CD1c-positive myeloid dendritic cell (primary cell): Measurements from ENCODE around the gene SRXN1.
"Not testable (repeated sequence)": the region's sequence is repeated elsewhere in the genome, so short reads cannot be mapped to it uniquely, and the experiment has no call there.

Experiments used
- DNase-seq: peaks from one replicate; pipeline ENCODE4 v3.0.0-alpha.2; 2016; ENCODE audit errors: extremely low spot score

Gene SRXN1

DNA sequence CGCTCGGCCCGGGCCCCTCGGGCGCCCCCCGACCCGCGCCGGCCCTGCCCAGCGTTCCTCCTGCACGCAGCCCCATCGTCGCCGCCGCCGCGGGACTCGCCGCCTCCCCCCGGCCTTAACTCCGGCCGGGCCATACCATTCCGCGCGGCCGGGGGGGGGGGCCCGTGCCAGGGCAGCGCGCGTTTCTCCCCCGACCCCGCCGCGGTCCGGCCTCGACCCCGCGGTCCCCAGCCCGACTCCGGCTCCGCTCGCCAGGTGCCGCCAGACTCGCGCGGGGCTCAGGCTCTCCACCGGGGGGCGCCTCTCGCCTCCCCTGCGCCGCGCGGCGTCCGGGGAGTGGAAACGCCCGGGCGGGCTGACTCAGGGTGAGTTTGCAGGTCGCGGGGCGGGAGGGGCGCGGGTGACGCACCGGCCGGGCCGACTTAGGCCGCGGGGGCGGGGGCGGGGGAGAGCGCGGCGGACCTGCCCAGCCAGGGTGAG, at the start of gene SRXN1:
SRXN1 (minus strand) TSS at position 91 of the 480 bp plus-strand sequence; CDS start at position 76, 15 bp downstream.
- DNase-seq: peak; percentile 96

DNA sequence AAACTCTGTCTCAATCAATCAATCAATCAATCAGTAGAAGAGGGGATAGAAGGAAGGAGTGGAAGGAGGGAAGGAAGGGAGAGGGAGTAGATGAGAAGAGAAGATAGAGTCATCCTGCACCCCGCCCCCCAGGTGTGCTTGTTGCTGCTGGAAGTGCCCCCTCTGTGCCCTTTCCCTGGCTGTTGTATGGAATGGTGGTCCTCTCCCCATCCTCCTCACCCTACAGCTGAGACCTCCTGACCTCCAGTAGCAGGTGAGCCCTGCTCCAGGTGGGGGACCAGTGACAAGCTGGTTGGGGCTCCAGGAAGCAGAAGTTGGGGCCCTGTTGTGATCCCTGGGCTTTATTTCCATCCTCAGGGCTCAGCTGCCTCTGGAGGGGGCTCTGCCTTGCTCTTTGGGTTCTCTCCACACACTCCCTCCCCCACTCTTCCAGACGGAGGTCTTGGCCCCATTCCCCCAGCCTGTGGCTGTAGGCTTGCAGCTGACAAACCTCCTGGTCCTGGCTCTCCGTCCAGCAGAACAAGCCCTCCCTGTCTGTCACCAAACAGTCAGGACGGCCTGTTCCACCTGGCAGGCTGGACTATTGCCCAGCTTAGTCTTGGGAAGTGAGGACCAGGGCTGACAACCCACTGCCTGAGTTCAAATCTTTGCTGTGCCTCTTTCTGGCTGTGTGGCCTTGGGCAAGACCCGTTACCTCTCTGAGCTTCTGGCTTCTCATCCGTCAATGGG, 48.6 kb upstream of the SRXN1 start:
- no peak for DNase-seq

GRCh38 chr20:699811-700338, 46.9 kb upstream of the SRXN1 start:
- DNase-seq: no peak

- DNase-seq: no peak
Measured at GRCh38 chr20:699342-699741, 46.3 kb upstream of the SRXN1 start.

GRCh38 chr20:698276-698675, 45.3 kb upstream of the SRXN1 start:
- no peak for DNase-seq

DNA sequence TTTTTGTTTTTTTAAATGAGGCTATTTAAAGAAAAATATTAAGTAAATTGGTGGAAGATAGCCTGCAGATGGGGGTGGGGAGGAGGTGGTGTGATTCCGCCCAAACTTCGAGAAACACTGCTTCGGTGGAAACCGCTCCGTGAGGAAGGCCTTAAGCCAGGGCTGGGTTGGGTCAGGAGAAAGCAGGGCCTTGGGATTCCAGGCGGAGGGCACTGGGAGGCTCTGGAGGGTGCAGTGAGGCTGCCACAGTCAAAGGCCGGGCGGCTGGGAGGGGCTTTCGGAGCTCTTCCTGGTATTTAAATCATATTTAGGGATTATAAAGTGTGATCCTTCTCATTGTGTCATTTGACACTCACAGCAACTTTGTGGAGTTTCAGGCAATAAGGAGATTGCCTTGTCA, 44.8 kb upstream of the SRXN1 start:
- DNase-seq: no peak

- no peak for DNase-seq
Measured at GRCh38 chr20:695165-695866, 42.3 kb upstream of the SRXN1 start.

DNA sequence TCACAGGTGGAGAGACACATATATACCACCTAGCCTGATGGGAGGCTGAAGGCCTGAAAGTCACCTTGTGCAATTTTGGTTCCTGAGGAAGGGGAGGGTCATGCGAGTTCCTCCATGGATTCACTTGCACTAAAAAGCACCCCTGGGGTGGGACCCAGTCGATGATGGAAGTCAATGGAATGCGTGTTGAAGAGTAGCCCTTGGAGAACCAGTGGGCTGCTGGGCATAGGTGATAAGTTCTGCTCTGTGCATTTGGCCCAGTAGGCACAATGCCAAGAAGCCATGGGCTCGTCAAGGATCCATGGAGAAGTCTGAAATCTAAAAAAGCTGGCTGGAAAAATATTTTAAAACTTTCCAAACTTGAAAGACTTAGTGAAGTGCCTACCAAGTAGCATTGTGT, 41.5 kb upstream of the SRXN1 start:
- DNase-seq: no peak

GRCh38 chr20:693786-694185, 40.8 kb upstream of the SRXN1 start:
- not testable (repeated sequence) for DNase-seq

DNA sequence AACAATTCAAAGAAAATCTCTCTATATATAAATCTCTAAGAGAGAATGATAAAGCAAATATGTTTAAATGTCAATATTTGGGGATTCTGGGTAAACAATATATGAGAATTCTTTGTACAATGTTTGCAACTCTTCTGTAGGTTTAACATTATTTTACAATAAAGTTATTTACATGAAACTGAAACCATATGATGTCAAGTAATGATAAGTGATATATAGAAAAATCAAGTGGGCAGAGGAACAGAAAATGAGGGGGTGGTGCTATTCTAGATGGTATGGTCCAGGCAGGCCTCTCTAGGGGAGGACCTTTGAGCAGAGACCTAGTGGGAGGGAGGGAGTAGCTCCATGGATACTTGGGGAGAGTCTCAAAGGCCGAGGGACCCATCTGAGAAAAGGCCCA, 39.0 kb upstream of the SRXN1 start:
- no peak for DNase-seq

- no peak for DNase-seq
Measured at GRCh38 chr20:689947-690346, 36.9 kb upstream of the SRXN1 start.

- DNase-seq: no peak
Measured at GRCh38 chr20:689348-689747, 36.3 kb upstream of the SRXN1 start.

DNA sequence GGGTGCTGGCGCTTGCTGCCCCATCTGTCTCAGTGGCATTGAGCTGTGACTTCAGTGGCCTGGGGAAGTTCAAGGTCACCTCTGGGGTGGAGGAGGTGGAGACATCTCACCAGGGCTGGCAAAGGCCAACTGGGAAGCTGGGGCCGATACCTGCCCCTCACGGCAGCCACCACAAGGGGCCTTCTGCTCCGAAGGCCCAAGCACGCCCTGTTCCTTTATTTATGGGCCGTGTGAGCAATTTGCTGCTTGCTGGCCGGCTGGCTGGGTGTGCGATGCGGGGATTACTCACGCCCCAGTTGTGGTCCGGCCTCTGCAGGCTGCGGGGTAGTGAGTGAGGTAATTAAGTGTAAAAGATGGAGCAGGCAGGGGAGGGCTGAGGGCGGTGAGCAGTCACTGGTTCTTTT, 35.8 kb upstream of the SRXN1 start:
- no peak for DNase-seq

- DNase-seq: no peak
Measured at GRCh38 chr20:687468-688203, 34.6 kb upstream of the SRXN1 start.

- DNase-seq: no peak
Measured at GRCh38 chr20:684676-685319, 31.8 kb upstream of the SRXN1 start.

DNA sequence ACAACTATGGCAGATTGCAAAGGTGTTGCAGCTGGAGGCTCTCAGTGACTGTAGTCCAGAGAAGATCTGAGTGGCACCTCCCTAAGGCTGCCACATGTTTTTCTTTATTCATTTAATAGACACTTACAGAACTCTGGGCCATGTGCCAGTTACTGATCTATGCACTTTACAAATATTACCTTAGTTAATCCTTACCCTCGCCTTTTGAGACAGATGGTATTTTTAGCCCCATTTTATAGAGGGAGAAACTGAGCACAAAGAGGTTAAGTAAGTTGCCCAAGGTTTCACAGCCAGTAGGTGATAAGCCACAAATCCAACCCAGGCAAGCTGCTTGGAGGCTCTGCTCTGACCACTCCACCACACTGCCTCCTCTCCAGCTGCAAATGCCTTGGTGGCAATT, 29.1 kb upstream of the SRXN1 start:
- no peak for DNase-seq

GRCh38 chr20:680638-681187, 27.7 kb upstream of the SRXN1 start:
- DNase-seq: no peak

DNA sequence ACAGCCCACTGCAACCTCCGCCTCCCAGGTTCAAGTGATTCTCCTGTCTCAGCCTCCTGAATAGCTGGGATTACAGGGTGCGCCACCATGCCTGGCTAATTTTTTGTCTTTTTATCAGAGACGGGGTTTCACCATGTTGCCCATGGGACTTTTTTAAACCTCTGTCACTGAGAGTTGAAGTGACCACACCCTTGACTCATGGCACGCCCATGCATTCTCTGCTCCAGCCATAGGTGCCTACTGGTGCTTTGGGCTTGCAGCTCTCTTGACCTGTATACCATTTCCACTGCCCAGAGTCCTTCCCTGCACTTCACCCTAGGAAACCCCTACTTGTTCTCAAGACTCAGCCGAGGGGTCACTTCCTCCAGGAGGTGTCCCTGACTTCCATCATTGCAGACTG, 25.0 kb upstream of the SRXN1 start:
- DNase-seq: peak; percentile 49

GRCh38 chr20:676967-677366, 24.0 kb upstream of the SRXN1 start:
- peak; percentile 9 for DNase-seq

GRCh38 chr20:676315-676937, 23.4 kb upstream of the SRXN1 start:
- peak; percentile 79 for DNase-seq
